Neural cell (in vitro differentiated cells): ENCODE measurements around the gene IGSF23. TPM values are rescaled to one million over a fixed set of nuclear protein-coding genes. Genes with fewer than 3 reads are reported as not detected.

Source experiments
- H2AFZ ChIP-seq: fragments of 200-600, 300-800 bp; sonication (generic), shearing (Covaris generic); 2 replicates; pipeline ENCODE4 v1.6.0; 2014; ENCODE audit warnings: low read depth, mild to moderate bottlenecking, antibody characterized with exemption, low read length, moderate library complexity
- H3F3A ChIP-seq: fragments of 200-600 bp; shearing (Covaris generic); 2 replicates; pipeline ENCODE4 v1.6.1; 2016; ENCODE audit warnings: mild to moderate bottlenecking, moderate library complexity, mixed read lengths, antibody characterized with exemption, low read length; ENCODE audit not compliant: insufficient read depth, poor library complexity, severe bottlenecking
- H3K27ac ChIP-seq: fragments of 200-600, 300-800 bp; sonication (generic), shearing (Covaris generic); 2 replicates; pipeline ENCODE4 v1.5.1; 2014; ENCODE audit warnings: mild to moderate bottlenecking, low read length, moderate library complexity
- H3K27me3 ChIP-seq: fragments of 300-800, 200-600 bp; sonication (generic), shearing (Covaris generic); 2 replicates; pipeline ENCODE4 v1.6.0; 2014; ENCODE audit warnings: mild to moderate bottlenecking, low read depth, low read length, moderate library complexity; ENCODE audit not compliant: insufficient read depth
- H3K36me3 ChIP-seq: fragments of 300-800, 200-600 bp; sonication (generic), shearing (Covaris generic); 2 replicates; pipeline ENCODE4 v1.5.1; 2014; ENCODE audit warnings: mild to moderate bottlenecking, antibody characterized with exemption, low read length, moderate library complexity; ENCODE audit not compliant: insufficient read depth
- H3K4me2 ChIP-seq: fragments of 300-800, 200-600 bp; sonication (generic), shearing (Covaris generic); 2 replicates; pipeline ENCODE4 v1.6.0; 2014; ENCODE audit warnings: mild to moderate bottlenecking, low read length
- H3K4me3 ChIP-seq: fragments of 300-800, 200-600 bp; sonication (generic), shearing (Covaris generic); 2 replicates; pipeline ENCODE4 v1.5.1; 2014; ENCODE audit warnings: mild to moderate bottlenecking, low read length, moderate library complexity
- H3K79me2 ChIP-seq: fragments of 200-600 bp; shearing (Covaris generic); replicated peaks from 2 replicates; pipeline ENCODE4 v1.6.0; 2014; ENCODE audit warnings: mild to moderate bottlenecking, low read length, moderate library complexity; ENCODE audit not compliant: insufficient read depth
- H3K9ac ChIP-seq: fragments of 300-800, 200-600 bp; sonication (generic), shearing (Covaris generic); 2 replicates; pipeline ENCODE4 v1.6.1; 2016; ENCODE audit warnings: mild to moderate bottlenecking, low read length, mixed read lengths
- H3K9me2 ChIP-seq: fragments of 200-600 bp; shearing (Covaris generic); 2 replicates; pipeline ENCODE4 v1.6.1; 2016; ENCODE audit warnings: mild to moderate bottlenecking, low read length, mixed read lengths; ENCODE audit not compliant: insufficient read depth
- H3K9me3 ChIP-seq: fragments of 200-600, 300-800 bp; sonication (generic), shearing (Covaris generic); 2 replicates; pipeline ENCODE4 v1.6.1; 2016; ENCODE audit warnings: mild to moderate bottlenecking, mixed run types, low read length, moderate library complexity, mixed read lengths
- H4K20me1 ChIP-seq: fragments of 200-600 bp; shearing (Covaris generic); 2 replicates; pipeline ENCODE4 v1.6.1; 2016; ENCODE audit warnings: mild to moderate bottlenecking, mixed run types; ENCODE audit not compliant: insufficient read depth
- CTCF ChIP-seq: fragments of 450-650 bp; IDR thresholded peaks from 2 replicates; pipeline ENCODE4 v1.5.1; 2014; ENCODE audit warnings: antibody characterized with exemption, mild to moderate bottlenecking, moderate library complexity; ENCODE audit not compliant: poor library complexity, severe bottlenecking
- EP300 ChIP-seq: fragments of 450-650 bp; conservative IDR thresholded peaks from 2 replicates; pipeline ENCODE4 v1.6.1; 2014; ENCODE audit warnings: antibody characterized with exemption, mild to moderate bottlenecking, moderate library complexity; ENCODE audit not compliant: poor library complexity, severe bottlenecking
- EZH2 ChIP-seq: fragments of 200-600, 300-800 bp; shearing (Covaris generic), sonication (generic); IDR thresholded peaks from 2 replicates; pipeline ENCODE4 v1.6.1; 2014; ENCODE audit warnings: antibody characterized with exemption, low read length, borderline replicate concordance, mild to moderate bottlenecking; ENCODE audit not compliant: insufficient read depth, poor library complexity, severe bottlenecking
- SMC3 ChIP-seq: fragments of 450-650 bp; conservative IDR thresholded peaks from 2 replicates; pipeline ENCODE4 v1.6.1; 2014; ENCODE audit warnings: antibody characterized with exemption, mild to moderate bottlenecking, moderate library complexity; ENCODE audit not compliant: poor library complexity
- TAF1 ChIP-seq: IDR thresholded peaks from 2 replicates; pipeline ENCODE4 v1.6.1; 2012; ENCODE audit warnings: low read depth
- polyA plus RNA-seq: library from polyadenylated mRNA; depleted of rRNA; stranded (reverse); fragments of >200 nt; gene quantifications from 2 replicates; pipeline ENCODE4 v1.2.3, GENCODE V29; 2014

IGSF23 gene
- polyA plus RNA-seq, 1 donor from 2014 or later = not detected

- H2AFZ ChIP-seq = no peak overlapping the region
- H4K20me1 ChIP-seq = no peaks in the 10 kb centered on the region
- H3K36me3 ChIP-seq = no peaks in the 10 kb centered on the region
- no peaks in the 10 kb centered on the region for H3K79me2 ChIP-seq
- H3K27me3 ChIP-seq = no peaks in the 10 kb centered on the region
- no peak overlapping the region for H3K27ac ChIP-seq
- H3K4me2 ChIP-seq = no peak overlapping the region
- no peak overlapping the region for H3K9ac ChIP-seq
- TF ChIP-seq EP300 = no peak
- TF ChIP-seq CTCF = no peak
- H3K9me2 ChIP-seq = no peaks in the 10 kb centered on the region
- no peaks in the 10 kb centered on the region for H3F3A ChIP-seq
- no peak overlapping the region for H3K4me3 ChIP-seq
- H3K9me3 ChIP-seq = no peaks in the 10 kb centered on the region
Measured at GRCh38 chr19:44603201-44603945, 10.0 kb upstream of the IGSF23 start.

GRCh38 chr19:44604241-44604640 lies 9.1 kb upstream of the IGSF23 start:
- Histone ChIP-seq H4K20me1 (no peaks in the 10 kb centered on the region), H3K9me2 (no peaks in the 10 kb centered on the region), H3K36me3 (no peaks in the 10 kb centered on the region), H3K27ac (no peak overlapping the region), H3K4me2 (no peak overlapping the region), H3K9me3 (no peaks in the 10 kb centered on the region), H3K4me3 (no peak overlapping the region), H3K79me2 (no peaks in the 10 kb centered on the region), H3K27me3 (no peaks in the 10 kb centered on the region), H3K9ac (no peak overlapping the region), H3F3A (no peaks in the 10 kb centered on the region), H2AFZ (no peak overlapping the region)
- TF ChIP-seq TAF1 (no peak), EZH2 (no peak), CTCF (no peak)

DNA sequence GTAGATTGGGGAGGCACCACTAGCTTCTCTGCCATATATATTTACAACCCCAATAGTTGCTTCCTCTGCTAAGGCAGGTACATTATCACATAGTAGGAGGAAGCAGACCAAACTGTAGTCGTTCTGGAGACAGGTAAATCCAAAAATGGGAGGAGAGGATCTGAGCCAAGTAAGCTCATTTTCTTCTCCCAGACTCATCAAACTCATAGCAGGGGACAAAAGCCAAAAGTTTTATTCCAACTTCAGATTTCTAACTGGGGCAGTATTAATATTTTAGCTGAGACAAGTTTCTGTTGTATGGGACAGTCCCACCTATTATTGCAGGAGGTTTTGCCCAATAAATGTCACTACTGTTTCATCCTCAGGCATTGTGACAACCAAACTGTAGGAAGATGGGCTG lies 7.8 kb upstream of the IGSF23 start:
- H3K79me2 ChIP-seq = no peaks in the 10 kb centered on the region
- no peaks in the 10 kb centered on the region for H3K36me3 ChIP-seq
- no peaks in the 10 kb centered on the region for H3K9me2 ChIP-seq
- no peak overlapping the region for H2AFZ ChIP-seq
- no peaks in the 10 kb centered on the region for H3K27me3 ChIP-seq
- no peaks in the 10 kb centered on the region for H4K20me1 ChIP-seq
- no peaks in the 10 kb centered on the region for H3F3A ChIP-seq
- H3K9me3 ChIP-seq = no peaks in the 10 kb centered on the region
- H3K4me2 ChIP-seq = no peak overlapping the region
- no peak overlapping the region for H3K27ac ChIP-seq
- no peak overlapping the region for H3K4me3 ChIP-seq
- no peak for TF ChIP-seq SMC3
- no peak overlapping the region for H3K9ac ChIP-seq
